GM12878 (cell line): ENCODE measurements around the gene TDRD5. TPM values are rescaled to one million over a fixed set of nuclear protein-coding genes. Genes with fewer than 3 reads are reported as not detected.

Experiments
- ATAC-seq: fragments of 200-7000 bp; cut with Tn5 transposase; 3 replicates; pipeline ENCODE4 v1.9.1; 2020; ENCODE audit warnings: mild to moderate bottlenecking, moderate library complexity
- BruUV-seq: library from RNA; stranded (reverse); fragments of 400-500 nt; replicated peaks from 2 replicates; lab custom pipeline; 2021; lab: Mats Ljungman, UMichigan
- CTCF ChIA-PET: fragments of 300-600 bp; sonication (Branson Sonifier 250); formaldehyde crosslinking; extraction: SDS; loops from one replicate; lab custom pipeline; 2021; ENCODE audit warnings: inconsistent platforms; lab: Yijun Ruan, JAX
- POLR2A ChIA-PET: fragments of 350-600 bp; formaldehyde crosslinking; extraction: SDS; loops from one replicate; lab custom pipeline; 2021; ENCODE audit warnings: inconsistent platforms; lab: Charles Lee
- RAD21 ChIA-PET: fragments of 300-600 bp; sonication (Branson Sonifier 250); formaldehyde crosslinking; loops from one replicate; lab custom pipeline; 2023; ENCODE audit warnings: antibody characterized with exemption; ENCODE audit not compliant: unreplicated experiment; lab: Charles Lee
- SMC1A ChIA-PET: fragments of 300-600 bp; sonication (Branson Sonifier 250); formaldehyde crosslinking; loops from one replicate; lab custom pipeline; 2023; ENCODE audit not compliant: unreplicated experiment, uncharacterized antibody; lab: Charles Lee
- DNase-seq: peaks from one replicate; pipeline ENCODE4 v3.0.0-alpha.2; 2011; ENCODE audit warnings: low read depth, low spot score
- FAIRE-seq: peaks from 3 replicates; lab custom pipeline; 2011; peaks lifted over from hg19 to GRCh38; lab: Jason Lieb, UNC
- H2AFZ ChIP-seq: 2 replicates; pipeline ENCODE4 v1.6.0; 2011; ENCODE audit warnings: low read depth, low read length, control low read depth; ENCODE audit not compliant: control insufficient read depth
- H3K27ac ChIP-seq: 2 replicates; pipeline ENCODE4 v1.5.1; 2011; ENCODE audit warnings: control low read depth; ENCODE audit not compliant: control insufficient read depth, insufficient read depth
- H3K27me3 ChIP-seq, 2 experiments: replicated peaks in 1 of 2; 2 replicates each; pipeline versions ENCODE4 v1.6.0 to v1.6.1; 2011; ENCODE audit warnings: low read length in 1 of 2; ENCODE audit not compliant: control insufficient read depth in 2 of 2, insufficient read depth in 2 of 2
- H3K36me3 ChIP-seq, 2 experiments: 2 replicates each; pipeline ENCODE4 v1.5.1; 2011; ENCODE audit warnings: low read length in 1 of 2; ENCODE audit not compliant: control insufficient read depth in 2 of 2, insufficient read depth in 2 of 2
- H3K4me1 ChIP-seq: 2 replicates; pipeline ENCODE4 v1.6.1; 2011; ENCODE audit warnings: mild to moderate bottlenecking, low read length, moderate library complexity, mixed read lengths; ENCODE audit not compliant: control insufficient read depth, insufficient read depth
- H3K4me2 ChIP-seq: 2 replicates; pipeline ENCODE4 v1.6.0; 2011; ENCODE audit warnings: control low read depth; ENCODE audit not compliant: control insufficient read depth, insufficient read depth
- H3K4me3 ChIP-seq: fragments of 200-600 bp; sonication (generic); 2 replicates; pipeline ENCODE4 v1.5.1; 2016
- H3K79me2 ChIP-seq: 2 replicates; pipeline ENCODE4 v1.6.0; 2011; ENCODE audit warnings: low read length; ENCODE audit not compliant: control insufficient read depth, insufficient read depth
- H3K9ac ChIP-seq: 2 replicates; pipeline ENCODE4 v1.8.0; 2011; ENCODE audit warnings: low read length, control low read depth, mixed read lengths; ENCODE audit not compliant: control insufficient read depth, insufficient read depth
- H3K9me3 ChIP-seq: replicated peaks from 3 replicates; pipeline ENCODE4 v1.5.1; 2011; ENCODE audit warnings: mild to moderate bottlenecking, low read length; ENCODE audit not compliant: control insufficient read depth, insufficient read depth
- H4K20me1 ChIP-seq: 2 replicates; pipeline ENCODE4 v1.6.0; 2011; ENCODE audit not compliant: control insufficient read depth, insufficient read depth
- CEBPZ ChIP-seq: fragments of 150-350 bp; IDR thresholded peaks from 2 replicates; pipeline ENCODE4 v1.6.1; 2016; ENCODE audit warnings: low read depth, low read length
- CHD2 ChIP-seq: IDR thresholded peaks from 2 replicates; pipeline ENCODE4 v1.6.1; 2011; ENCODE audit warnings: low read depth, low read length, improper control_type of control experiment, borderline replicate concordance
- FOS ChIP-seq: IDR thresholded peaks from 3 replicates; pipeline ENCODE4 v1.6.1; 2011; ENCODE audit warnings: borderline replicate concordance; ENCODE audit not compliant: insufficient read length; ENCODE audit errors: extremely low read depth
- HDAC2 ChIP-seq: fragments of 200-600 bp; sonication (generic); IDR thresholded peaks from 2 replicates; pipeline ENCODE4 v1.6.1; 2017
- NBN ChIP-seq: fragments of 450-650 bp; IDR thresholded peaks from 2 replicates; pipeline ENCODE4 v1.6.1; 2016
- RFX5 ChIP-seq: IDR thresholded peaks from 2 replicates; pipeline ENCODE4 v1.6.1; 2011; ENCODE audit warnings: low read depth, low read length, improper control_type of control experiment
- SMARCA5 ChIP-seq: fragments of 450-650 bp; IDR thresholded peaks from 2 replicates; pipeline ENCODE4 v1.6.1; 2017; ENCODE audit warnings: mild to moderate bottlenecking
- USF1 ChIP-seq: IDR thresholded peaks from 2 replicates; pipeline ENCODE4 v1.6.1; 2011; ENCODE audit warnings: borderline replicate concordance, low read depth, mild to moderate bottlenecking, moderate library complexity, mixed read lengths, low read length; ENCODE audit not compliant: insufficient read depth; ENCODE audit errors: extremely low read length
- ZNF207 ChIP-seq: fragments of 450-650 bp; IDR thresholded peaks from 2 replicates; pipeline ENCODE4 v1.6.1; 2014; ENCODE audit warnings: antibody characterized with exemption, mild to moderate bottlenecking, borderline replicate concordance
- WGBS: methylation state at CpG from one replicate; pipeline ENCODE4 v1.1.6; 2016; ENCODE audit warnings: low lambda C conversion rate; ENCODE audit not compliant: insufficient replicate concordance, insufficient coverage; ENCODE audit errors: missing lambda C conversion rate; 5-methylcytosine and 5-hydroxymethylcytosine counted together
- in situ Hi-C: fragments of 300-500 bp; cut with MboI; formaldehyde crosslinking; loops from 9 replicates; pipeline ENCODE4 v1.14.3; 2018; ENCODE audit warnings: mixed read lengths
- intact Hi-C: fragments of 100-400 bp; cut with micrococcal nuclease; formaldehyde crosslinking; loops from one replicate; pipeline ENCODE4 v1.14.2; 2022; ENCODE audit not compliant: unreplicated experiment
- polyA plus RNA-seq, 11 experiments: library from polyadenylated mRNA; depleted of rRNA in 4 of 11; unstranded in 6 of 11; stranded (reverse) in 5 of 11; fragments of >200 nt; fragmentation: Nextera tagmentation in 4 of 11; fragmentation: Illumina TruSeq in 1 of 11; extraction: Ambion mirVana in 4 of 11; extraction: Trizol in 1 of 11; gene quantifications; 1 replicate in 1 of 11; 2 replicates in 10 of 11; pipeline versions ENCODE4 v1.2.1 to v1.2.3, GENCODE V29; 2011 to 2016; ENCODE audit warnings: inconsistent platforms in 2 of 11, missing spikeins in 2 of 11, low read depth in 1 of 11
- total RNA-seq, 4 experiments: library from RNA; depleted of rRNA in 3 of 4; stranded (reverse); fragments of >200 nt in 3 of 4; fragmentation: Illumina TruSeq in 1 of 4; extraction: Trizol in 1 of 4; gene quantifications; 2 replicates each; pipeline versions ENCODE4 v1.2.1 to v1.2.3, GENCODE V29; 2013 to 2021
- TF ChIP-seq, protein P1 (sequence below): fragments of 450-650 bp; IDR thresholded peaks from 2 replicates; pipeline ENCODE4 v1.6.1; 2018; ENCODE audit warnings: mild to moderate bottlenecking, low read depth, moderate library complexity; ENCODE audit not compliant: partially characterized antibody
- TF ChIP-seq, protein P2 (sequence below): IDR thresholded peaks from 2 replicates; pipeline ENCODE4 v1.6.1; 2011; ENCODE audit warnings: borderline replicate concordance, low read depth, mild to moderate bottlenecking, moderate library complexity, low read length; ENCODE audit not compliant: insufficient read depth, poor library complexity, severe bottlenecking

The TDRD5 gene
- total and polyA plus RNA-seq, 10 of the 15 experiments (the other 5 are each of a cell fraction or from before 2014, with no cell fraction given) = 0.01 TPM; not detected in 9

DNA sequence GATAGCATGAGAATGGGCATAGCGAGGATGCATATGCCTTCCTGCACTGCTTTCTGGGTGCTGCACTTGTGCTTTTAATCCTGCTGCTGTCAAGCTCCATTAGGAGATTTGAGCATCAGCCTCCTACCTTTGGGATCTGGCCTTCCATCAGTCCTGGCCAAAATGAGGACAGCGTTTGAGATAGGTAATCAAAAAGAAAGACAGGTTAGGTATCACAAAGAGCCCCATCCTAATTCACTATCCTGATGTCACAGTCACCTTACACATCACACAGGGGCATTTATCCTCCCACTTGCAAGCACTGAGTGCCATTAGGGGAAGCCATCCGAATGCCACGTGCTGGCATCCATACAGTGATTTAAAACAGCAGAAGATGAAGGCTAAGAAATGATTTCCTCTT, 138.2 kb downstream of the TDRD5 start (continued):
- TF ChIP-seq, protein P1, sequence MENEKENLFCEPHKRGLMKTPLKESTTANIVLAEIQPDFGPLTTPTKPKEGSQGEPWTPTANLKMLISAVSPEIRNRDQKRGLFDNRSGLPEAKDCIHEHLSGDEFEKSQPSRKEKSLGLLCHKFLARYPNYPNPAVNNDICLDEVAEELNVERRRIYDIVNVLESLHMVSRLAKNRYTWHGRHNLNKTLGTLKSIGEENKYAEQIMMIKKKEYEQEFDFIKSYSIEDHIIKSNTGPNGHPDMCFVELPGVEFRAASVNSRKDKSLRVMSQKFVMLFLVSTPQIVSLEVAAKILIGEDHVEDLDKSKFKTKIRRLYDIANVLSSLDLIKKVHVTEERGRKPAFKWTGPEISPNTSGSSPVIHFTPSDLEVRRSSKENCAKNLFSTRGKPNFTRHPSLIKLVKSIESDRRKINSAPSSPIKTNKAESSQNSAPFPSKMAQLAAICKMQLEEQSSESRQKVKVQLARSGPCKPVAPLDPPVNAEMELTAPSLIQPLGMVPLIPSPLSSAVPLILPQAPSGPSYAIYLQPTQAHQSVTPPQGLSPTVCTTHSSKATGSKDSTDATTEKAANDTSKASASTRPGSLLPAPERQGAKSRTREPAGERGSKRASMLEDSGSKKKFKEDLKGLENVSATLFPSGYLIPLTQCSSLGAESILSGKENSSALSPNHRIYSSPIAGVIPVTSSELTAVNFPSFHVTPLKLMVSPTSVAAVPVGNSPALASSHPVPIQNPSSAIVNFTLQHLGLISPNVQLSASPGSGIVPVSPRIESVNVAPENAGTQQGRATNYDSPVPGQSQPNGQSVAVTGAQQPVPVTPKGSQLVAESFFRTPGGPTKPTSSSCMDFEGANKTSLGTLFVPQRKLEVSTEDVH = no peak
- TF ChIP-seq USF1 = no peak

DNA sequence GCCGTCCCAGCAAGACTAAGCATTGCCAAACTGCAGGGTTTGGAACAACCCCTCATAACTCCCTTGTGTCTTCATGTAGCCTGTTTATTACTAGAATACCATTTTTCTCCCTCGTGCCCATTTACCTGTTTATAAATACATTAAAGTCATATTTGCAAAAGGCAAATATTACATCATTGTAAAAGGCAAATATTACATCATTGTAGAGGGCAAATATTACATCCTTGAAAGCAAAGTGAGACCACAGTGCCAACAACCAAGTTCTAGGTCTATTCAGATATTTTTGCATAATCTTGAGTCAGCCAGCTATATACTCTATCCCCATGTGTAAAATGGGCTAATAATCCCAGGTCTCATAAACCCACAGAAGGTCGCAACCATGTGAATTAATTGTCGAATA, 140.0 kb downstream of the TDRD5 start:
- Histone ChIP-seq H3K4me3 (no peak overlapping the region), H3K79me2 (no peaks in the 10 kb centered on the region), H3K9me3 (no peaks in the 10 kb centered on the region), H3K4me2 (no peak overlapping the region), H2AFZ (no peak overlapping the region), H3K4me1 (no peaks in the 10 kb centered on the region), H3K36me3 (no peaks in the 10 kb centered on the region), H3K27me3 (no peaks in the 10 kb centered on the region; a peak in 1 of 4 replicates), H3K9ac (no peak overlapping the region), H4K20me1 (no peaks in the 10 kb centered on the region), H3K27ac (no peak overlapping the region)
- CTCF ChIA-PET = interaction anchor here (0.8 to 3.2 kb wide), 7 partner anchors 9 to 447 kb away, joined by 3 to 10 read pairs (median 4); no protein-coding TSS in a partner anchor
- RAD21 ChIA-PET = interaction anchor here (1.6 to 1.7 kb wide), 3 partner anchors 25 to 83 kb away, joined by 3 to 5 read pairs (median 5); no protein-coding TSS in a partner anchor
- WGBS = 29% methylated on average over 4 of the region's 4 CpGs
- ATAC-seq (no peak), FAIRE-seq (no peak), DNase-seq (no peak)
- BruUV-seq = no TSS peak
- SMC1A ChIA-PET = interaction anchor here (4.2 kb wide), 1 partner anchor 78 kb away, joined by 23 read pairs; no protein-coding TSS in a partner anchor
- intact Hi-C loops (no loop called here), in situ Hi-C loops (no loop called here)
- POLR2A ChIA-PET = no interaction called here
- TF ChIP-seq SMARCA5 (no peak), HDAC2 (no peak), FOS (no peak), CEBPZ (no peak), ZNF207 (no peak), CHD2 (no peak), NBN (no peak), RFX5 (no peak)
- TF ChIP-seq, protein P2, sequence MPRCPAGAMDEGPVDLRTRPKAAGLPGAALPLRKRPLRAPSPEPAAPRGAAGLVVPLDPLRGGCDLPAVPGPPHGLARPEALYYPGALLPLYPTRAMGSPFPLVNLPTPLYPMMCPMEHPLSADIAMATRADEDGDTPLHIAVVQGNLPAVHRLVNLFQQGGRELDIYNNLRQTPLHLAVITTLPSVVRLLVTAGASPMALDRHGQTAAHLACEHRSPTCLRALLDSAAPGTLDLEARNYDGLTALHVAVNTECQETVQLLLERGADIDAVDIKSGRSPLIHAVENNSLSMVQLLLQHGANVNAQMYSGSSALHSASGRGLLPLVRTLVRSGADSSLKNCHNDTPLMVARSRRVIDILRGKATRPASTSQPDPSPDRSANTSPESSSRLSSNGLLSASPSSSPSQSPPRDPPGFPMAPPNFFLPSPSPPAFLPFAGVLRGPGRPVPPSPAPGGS = no peak
